Cerebellar nuclear complex (tissue), 1 donor: Measurements from ENCODE around the gene CDH20.

Experiments used
- DNase-seq, 2 experiments: peaks; one replicate each; lab custom pipeline; 2025; lab: John Stamatoyannopoulos, UW

CDH20 gene

GRCh38 chr18:61333271-61333745 is at the start of gene CDH20:
Gene CDH20, plus strand, starts transcription at chr18:61333430.
- DNase-seq: no peak

DNA sequence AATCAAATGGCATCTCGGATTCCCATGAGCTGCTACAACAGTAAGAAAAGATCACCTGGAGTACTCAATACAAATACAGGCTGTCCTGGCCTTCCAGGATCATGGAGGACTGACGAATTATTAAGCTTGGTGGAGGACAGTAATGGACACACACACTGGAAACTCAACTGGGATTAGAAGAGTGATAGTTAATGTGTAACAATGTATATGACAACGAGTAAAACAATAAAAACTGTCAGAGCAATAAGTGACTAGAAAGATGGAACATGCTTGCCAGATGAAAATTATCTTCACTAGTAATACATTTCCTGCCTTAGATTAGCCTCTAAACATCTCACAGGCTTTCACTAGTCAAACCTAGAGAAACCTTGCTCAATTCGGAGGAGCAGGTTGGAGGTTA is 49.2 kb upstream of the CDH20 start:
- DNase-seq: no peak

DNA sequence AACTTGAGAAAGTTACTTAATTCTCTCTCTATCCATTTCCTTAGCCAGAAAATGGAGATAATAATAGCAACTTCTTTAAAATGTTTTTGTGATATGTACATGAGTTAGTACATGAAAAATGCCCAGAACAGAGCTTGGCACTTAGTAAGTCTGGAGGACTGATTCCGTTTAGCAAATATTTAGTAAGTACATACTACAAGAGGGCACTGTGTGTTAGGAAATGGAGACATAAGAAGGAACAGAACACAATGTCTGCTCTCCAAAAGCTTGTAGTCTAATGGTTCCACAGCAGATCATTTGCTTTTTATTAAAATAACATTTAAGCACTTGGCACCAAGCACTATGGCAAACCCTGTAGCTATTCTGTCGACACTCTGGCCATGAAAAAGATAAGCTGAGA is 47.5 kb upstream of the CDH20 start:
- no peak for DNase-seq

GRCh38 chr18:61286867-61287266 is 46.4 kb upstream of the CDH20 start:
- no peak for DNase-seq

DNA sequence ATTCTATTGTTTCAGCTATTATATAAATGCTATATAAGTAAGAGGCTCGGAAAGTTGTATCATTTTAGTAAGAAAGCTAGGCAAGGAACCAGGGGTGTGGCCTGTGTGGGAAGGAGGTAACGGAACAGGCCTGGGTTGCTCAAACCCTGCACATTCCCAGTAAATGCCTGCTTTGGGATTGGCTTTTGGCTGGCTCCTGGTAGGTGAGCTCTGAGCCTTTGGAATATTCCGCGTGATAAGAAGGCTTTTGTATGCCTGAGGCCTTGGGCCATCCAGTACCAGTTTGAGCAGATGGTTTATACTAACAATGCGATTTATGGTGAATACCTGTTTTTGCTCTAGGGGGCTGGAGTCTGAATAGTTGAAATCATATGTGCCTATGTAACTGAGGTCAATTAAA is 42.6 kb upstream of the CDH20 start:
- DNase-seq: no peak

DNA sequence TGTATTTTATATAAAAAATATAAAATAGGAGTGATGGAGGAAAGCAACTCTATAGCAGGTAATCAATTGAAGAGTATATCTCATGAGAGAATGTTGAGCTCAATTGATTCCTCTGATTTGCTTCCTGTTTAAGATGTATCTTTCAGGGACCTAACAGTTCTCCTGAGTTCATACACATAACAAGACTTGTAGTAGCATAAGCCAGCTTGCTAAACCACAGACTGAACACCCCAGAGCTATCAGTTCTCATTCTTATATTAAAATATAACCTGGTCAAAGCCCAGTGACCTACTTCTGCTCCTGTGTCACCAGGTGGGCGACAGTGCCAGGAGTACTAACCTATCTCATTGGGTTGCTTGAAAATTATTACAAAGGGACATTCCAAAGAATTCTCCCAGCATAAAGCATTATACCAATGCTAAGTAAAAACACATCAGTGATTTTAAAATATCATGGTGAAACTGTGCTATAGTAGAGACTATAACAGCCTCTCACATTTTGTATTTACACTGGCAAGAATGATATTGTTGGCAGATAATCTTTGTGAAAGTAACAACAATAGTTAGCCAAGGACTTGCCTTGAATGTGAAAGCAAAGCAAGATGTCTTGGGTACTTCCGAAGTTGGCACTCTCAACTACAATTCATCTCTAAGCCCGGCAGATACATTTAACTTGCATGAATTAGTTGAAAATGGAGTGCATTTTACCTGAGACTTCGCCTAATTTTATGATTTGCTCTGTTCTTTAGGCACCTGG is 40.8 kb upstream of the CDH20 start:
- DNase-seq: no peak

- DNase-seq: no peak
Measured at GRCh38 chr18:61295153-61295552, 38.1 kb upstream of the CDH20 start.

DNA sequence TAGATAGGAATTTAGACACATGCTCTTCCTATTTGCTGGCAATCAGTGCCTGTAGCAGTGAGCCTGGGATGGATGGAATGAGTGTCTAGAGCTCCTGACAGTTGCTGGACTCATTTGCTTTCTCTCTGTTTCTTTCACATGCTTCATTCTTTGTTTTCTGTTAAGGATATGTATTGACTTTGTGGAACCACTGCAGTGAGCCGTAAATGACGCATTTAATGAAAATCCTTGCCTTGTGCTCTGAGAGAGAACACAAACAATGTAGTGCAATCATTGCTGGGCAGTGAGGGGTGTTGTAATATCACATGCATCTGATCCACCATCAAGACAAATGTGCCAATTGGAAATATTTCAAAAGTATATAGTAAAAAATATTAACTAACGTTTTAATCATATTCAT is 25.2 kb upstream of the CDH20 start:
- DNase-seq: no peak

DNA sequence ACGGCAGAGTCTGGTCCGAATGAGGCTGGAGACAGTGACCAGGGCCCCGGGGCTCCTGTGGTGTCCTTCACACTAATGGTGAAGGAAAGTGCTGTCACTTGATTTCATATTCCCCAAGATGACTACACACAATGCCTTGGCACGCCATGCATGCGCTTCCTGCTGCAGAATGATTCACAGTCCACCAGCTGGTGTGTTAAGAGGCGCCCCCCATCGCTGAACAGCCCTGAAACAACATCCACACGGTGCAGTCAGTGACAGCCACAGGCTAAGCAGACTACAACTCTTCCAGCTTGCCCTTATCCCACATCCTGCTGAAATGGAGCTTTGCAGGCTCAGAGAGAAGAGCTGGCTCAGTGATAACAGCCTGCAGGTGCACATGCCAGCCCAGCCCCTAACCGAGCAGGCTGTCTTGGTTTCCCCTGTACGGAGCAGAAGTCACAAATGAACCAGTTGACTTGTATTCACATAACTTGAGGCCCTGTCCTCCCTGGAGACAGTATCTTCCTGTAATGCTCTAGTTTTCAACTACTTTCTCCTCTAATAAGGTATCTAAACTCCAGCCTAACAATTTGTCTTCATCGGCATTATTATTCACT is 24.3 kb upstream of the CDH20 start:
- DNase-seq: peak in 1 of 2 experiments; percentile 2

DNA sequence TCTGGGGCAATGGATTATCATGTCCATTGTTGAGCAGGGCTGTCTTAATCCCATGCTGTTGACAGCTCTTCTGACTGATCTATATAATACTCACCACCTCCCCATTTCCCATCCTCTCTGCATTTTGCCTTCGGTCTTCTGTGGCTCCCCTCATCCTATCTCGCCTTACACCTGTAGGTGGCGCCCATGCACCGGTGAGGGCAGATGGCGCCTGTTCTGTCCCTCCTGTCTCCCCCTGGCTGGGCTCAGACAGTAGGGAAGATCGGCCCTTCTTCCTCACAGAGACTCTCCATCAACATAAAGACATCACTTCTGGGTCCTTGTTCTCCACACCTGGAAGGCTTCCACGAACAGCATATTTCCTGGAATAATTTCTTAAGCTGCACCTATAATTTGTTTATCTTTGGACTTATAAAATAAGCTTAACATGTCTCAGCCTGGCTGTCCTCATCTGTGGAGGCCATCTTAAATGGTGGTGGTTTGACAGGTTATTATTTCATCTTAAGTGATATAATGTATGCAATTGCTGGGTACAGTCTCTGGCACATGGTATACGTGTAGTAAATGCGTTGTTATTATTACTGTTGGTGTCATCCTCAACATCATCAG is 10.9 kb upstream of the CDH20 start:
- no peak for DNase-seq

- no peak for DNase-seq
Measured at GRCh38 chr18:61323951-61324350, 9.3 kb upstream of the CDH20 start.

DNA sequence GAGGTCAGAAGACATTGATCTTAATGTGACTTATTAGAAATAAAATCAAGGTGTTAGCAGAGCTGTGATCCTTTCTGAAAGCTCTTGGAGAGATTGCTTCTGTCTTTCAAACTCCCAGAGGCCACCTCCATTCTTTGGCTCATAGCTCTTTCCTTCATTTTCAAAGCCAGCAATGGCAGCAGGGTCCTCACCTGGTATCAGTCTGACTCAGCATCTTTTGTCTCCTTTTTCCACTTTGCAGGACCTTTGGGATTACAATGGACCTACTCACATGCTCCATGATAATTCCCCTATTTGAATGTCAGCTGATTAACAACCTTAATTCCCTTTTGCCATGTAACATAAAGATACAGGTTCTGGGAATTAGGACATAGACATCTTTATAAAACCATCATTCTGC is 6.8 kb upstream of the CDH20 start:
- no peak for DNase-seq

GRCh38 chr18:61329398-61329797 is 3.8 kb upstream of the CDH20 start:
- DNase-seq: no peak

DNA sequence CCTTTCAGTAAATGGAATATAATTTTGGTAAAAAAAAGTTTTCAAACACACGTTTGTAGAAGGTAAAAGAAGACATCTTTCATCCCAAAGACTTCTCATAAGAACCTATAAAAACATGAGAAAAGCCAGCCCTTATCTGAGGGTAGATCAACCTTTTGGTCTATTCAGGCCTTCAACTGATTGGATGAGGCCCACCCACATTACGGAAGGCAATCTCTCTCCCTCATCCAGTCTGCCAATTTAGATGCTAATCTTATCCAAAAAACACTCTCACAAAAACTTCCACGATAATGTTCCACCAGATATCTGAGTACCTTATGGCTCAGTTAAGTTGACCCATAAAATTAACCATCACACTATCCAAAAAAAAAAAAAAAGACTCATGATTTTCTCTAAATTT is 2.2 kb upstream of the CDH20 start:
- no peak for DNase-seq

GRCh38 chr18:61333746-61334490 is 688 bp downstream of the CDH20 start:
- DNase-seq: no peak

GRCh38 chr18:61334491-61334850 is 1.2 kb downstream of the CDH20 start:
- DNase-seq: no peak

GRCh38 chr18:61334951-61335683 is 1.9 kb downstream of the CDH20 start:
- DNase-seq: no peak

GRCh38 chr18:61335684-61336555 is 2.7 kb downstream of the CDH20 start:
- no peak for DNase-seq

DNA sequence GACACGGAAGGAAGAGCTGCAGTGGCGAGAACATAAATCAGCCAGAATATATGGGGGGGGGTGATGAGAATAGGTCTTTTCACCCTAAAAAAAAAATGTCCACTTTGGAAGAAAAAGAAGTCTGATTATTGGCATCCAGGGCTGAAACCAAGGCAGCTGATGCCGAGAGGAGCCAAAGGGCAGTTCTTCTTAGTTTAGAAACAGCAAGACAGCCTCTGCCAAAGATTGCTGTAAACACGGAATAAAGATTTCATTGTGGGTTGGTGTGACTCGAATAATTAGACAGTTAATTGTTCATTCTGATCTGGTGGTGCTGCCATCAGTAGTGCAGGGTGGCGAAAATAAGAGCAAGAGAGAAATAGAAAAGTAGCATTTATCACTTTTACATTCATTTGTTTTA is 3.5 kb downstream of the CDH20 start:
- no peak for DNase-seq

DNA sequence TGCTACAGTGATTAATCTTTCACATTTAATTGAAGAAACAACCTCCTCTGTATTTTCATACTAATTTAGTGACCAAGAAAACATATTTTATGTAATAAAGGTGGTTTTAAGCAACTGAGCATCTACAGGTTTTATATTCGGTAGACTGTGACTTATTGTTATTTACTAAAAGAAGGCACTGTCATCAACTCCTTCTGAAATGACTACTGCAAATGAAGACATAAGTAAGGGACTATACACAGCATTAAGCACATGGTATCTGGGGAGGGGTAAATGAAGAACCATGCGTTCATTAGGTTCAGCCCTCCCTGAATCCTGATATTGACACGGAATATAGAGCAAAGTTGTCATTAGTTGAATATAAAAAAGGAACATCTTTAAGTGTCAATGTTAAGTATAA is 4.3 kb downstream of the CDH20 start:
- DNase-seq: no peak

- DNase-seq: no peak
Measured at GRCh38 chr18:61340148-61340547, 6.9 kb downstream of the CDH20 start.
